ENCODE data around the gene TAC4.
A peak's percentile ranks its signal among the peaks of the same experiment; 100 is the strongest.

Gene TAC4

GRCh38 chr17:49814781-49815529 is 32.9 kb downstream of the TAC4 start:
- peak in 4 of 56 donors; percentile 1 to 6 (median 4) for DNase-seq

- no peak for DNase-seq
Measured at GRCh38 chr17:49809056-49809455, 38.8 kb downstream of the TAC4 start.

- DNase-seq: no peak
Measured at GRCh38 chr17:49798738-49799137, 49.1 kb downstream of the TAC4 start.

GRCh38 chr17:49798182-49798581 is 49.7 kb downstream of the TAC4 start:
- DNase-seq: no peak

- DNase-seq: no peak
Measured at GRCh38 chr17:49795372-49795771, 52.5 kb downstream of the TAC4 start.

GRCh38 chr17:49793309-49793708 is 54.6 kb downstream of the TAC4 start:
- no peak for DNase-seq

- DNase-seq: no peak
Measured at GRCh38 chr17:49789243-49789578, 58.7 kb downstream of the TAC4 start.

- peak; percentile 85 to 99 (median 98) for DNase-seq
Measured at GRCh38 chr17:49788478-49789242, 59.2 kb downstream of the TAC4 start, which contains the start of gene KAT7. Gene KAT7 (plus strand): TSS chr17:49788681. CDS start chr17:49788835, 154 bp downstream.

All from nucleus accumbens (tissue), 56 donors.